NCI-H345 treated with DMSO at 0.1 percent for 48 hours (cell line): ENCODE measurements around the gene RNASE13.

Experiments
- DNase-seq: peaks from one replicate; lab custom pipeline; 2025; ENCODE audit not compliant: unreplicated experiment; lab: John Stamatoyannopoulos, UW

The RNASE13 gene

DNA sequence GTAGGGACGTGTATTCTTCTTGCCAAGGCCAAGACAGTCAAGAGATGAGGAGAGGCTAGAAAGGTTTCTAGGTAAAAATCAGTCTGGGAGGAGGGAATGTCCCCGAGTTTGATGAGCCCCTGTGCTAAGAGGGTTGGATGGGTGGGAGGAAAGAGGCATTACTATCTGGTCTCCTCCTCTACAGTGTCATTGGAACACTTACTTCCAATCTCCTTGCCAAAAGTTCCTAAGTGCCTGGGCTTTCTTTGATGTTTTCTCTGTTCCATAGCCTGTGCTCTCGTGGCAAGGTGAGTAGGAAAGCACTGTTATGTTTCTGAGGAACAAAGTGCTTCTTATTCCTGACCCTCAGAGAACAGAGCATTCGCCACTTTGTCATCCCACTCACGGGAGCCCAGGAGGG is at the start of gene RNASE13:
RNASE13 (minus strand) TSS at position 101 of the 400 bp plus-strand sequence. CDS start 519 bp downstream, outside the sequence.
- no peak for DNase-seq

DNA sequence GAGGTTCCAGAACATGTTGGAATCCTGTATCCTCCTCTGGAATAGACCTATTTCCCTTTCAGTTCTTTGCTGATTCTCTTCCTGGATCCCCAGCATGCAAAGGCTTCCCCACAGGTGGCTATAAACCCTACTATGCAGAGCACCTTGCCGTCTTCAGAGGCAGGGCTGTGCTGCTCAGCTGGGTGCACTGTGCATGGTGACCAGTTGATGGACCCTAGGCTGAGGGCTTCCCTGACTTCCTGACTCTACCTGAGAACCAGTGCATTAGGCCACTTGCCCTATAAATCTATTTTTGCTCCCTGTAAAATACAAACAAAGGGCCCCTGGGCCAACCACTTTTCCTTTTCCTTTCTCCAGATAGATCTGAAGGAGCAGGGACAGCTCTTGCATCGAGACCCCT is 49.8 kb upstream of the RNASE13 start:
- no peak for DNase-seq

GRCh38 chr14:21083565-21084325 is 49.1 kb upstream of the RNASE13 start:
- no peak for DNase-seq

- DNase-seq: no peak
Observed at GRCh38 chr14:21081521-21082142, 47.0 kb upstream of the RNASE13 start.

GRCh38 chr14:21078726-21079125 is 44.1 kb upstream of the RNASE13 start:
- no peak for DNase-seq

GRCh38 chr14:21078287-21078686 is 43.7 kb upstream of the RNASE13 start:
- no peak for DNase-seq

DNA sequence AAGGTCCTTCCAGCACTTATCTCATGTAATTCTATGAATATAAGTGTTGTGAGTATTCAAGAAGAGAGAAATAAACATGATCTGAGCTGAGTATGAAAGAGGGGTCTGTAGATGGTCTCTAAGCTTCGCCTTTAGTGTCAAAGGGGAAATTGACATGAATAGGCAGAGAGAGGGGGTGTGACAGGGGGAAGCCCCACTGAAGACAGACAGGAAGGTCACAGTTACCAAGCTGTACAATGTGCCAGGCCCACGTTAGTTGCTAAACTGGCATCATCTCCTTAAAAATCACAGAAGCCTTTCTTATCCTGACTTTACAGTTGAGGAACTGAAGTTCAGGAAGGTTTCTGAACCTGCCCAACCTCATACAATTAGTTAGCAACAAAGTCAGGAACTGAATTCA is 43.1 kb upstream of the RNASE13 start:
- DNase-seq: no peak

DNA sequence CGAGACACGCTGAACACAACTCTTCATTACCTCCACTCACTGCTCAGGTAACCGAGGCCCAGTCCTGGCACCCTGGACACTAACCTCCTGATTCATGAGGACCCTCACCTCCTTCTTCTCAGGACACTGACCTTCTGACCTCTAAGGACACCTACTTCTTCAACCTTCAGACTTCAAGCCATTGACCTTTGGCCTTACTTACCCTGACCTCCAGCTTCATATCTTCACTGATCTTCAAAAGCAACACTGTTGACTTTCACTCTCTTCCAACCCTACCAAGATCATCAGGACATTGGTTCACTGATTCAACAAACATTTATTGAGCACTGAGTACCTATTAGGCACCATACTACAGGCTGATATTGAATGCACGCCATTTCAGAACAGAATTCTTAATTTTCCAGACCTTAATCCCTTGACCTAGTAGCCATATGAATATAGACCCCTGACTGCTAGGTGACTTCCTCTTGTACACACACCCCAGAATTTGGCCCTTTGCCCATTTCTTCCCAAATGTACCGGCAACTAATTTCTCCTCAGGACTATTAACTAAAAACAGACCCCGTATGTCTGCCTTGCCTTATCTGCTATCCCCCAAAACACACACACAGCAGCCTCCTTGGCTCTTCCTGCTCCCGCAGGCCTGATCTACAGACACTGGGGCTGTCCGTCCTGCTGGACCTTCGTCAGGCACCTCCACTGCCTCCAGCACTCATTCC is 41.3 kb upstream of the RNASE13 start:
- no peak for DNase-seq

GRCh38 chr14:21074398-21075272 is 40.0 kb upstream of the RNASE13 start:
- no peak for DNase-seq

- DNase-seq: no peak
Observed at GRCh38 chr14:21073921-21074320, 39.3 kb upstream of the RNASE13 start.

GRCh38 chr14:21072781-21073339 is 38.3 kb upstream of the RNASE13 start:
- no peak for DNase-seq

DNA sequence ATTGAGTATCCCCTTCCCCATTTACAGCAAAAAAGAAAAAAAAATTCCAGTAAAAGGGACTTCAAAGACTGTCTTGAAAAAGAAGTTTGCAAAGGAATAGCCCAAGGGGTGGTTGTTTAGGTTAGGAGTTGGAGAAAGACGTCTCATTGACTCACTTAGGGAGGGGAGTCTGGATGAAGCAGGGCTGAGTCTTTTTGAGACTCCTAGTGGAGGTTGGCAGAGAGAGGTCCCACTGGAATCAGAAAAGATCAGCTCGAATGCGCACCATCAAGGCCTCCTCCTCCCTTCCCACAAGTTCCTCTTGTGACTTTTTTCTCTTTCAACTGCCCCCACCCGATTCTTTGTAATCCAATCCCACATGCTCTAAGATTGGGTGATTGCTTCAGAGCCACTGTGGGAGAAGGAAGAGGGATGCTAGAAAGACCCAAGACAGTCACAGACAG is 37.4 kb upstream of the RNASE13 start:
- DNase-seq: no peak

DNA sequence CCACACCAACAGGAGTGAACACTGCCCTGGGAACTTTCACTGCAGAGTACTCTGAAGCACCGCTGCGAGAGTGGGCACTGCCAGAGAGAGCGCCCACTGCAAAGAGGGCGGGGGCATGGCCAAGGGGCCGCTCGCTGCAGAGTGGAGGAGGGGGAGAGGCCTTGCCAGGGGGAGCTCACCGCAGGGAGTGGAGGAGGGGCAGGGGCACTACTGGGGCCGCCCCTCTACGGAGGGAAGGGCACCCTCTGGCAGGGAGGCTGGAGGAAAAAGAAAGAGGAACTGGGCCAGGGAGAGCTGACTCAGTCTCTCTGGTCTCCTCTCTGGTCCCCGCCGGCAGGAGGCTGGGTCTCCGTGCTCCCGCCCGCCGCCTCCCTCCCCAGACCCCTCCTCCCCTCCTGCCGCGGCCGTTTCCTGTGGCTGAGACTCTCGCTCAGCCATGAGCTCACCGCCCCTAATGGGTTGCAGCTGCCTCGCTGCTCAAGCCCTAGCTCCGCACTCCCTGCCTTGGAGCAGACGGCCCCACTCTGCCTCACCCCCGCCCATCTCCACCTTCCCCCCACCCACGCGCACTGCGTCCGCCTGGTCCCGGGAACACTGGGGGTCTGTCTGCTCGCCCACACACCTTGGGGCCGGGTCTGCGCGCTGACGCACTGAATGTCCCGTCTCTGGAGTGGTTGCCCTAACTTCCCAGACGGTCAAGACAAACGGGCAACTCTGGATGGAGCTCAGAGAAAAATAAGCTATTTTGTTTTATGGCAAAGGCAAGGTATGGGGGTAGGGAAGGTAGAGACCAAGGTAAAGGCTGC is 36.8 kb upstream of the RNASE13 start:
- peak; percentile 78 for DNase-seq

GRCh38 chr14:21070610-21071224 is 36.1 kb upstream of the RNASE13 start:
- DNase-seq: peak; percentile 58

- DNase-seq: no peak
Observed at GRCh38 chr14:21070083-21070609, 35.5 kb upstream of the RNASE13 start, which contains the start of gene ARHGEF40. Gene ARHGEF40, plus strand, starts transcription at chr14:21070304. Its CDS starts 93 bp downstream, at chr14:21070397.

- DNase-seq: peak; percentile 46
Observed at GRCh38 chr14:21069388-21070082, 34.9 kb upstream of the RNASE13 start.

GRCh38 chr14:21068521-21069387 is 34.1 kb upstream of the RNASE13 start:
- peak; percentile 59 for DNase-seq
